DOHH2 (cell line): ENCODE measurements around the gene DDX51.

Experiments
- CTCF ChIP-seq: fragments of 200-600 bp; sonication (generic); IDR thresholded peaks from one replicate; pipeline ENCODE4 v1.5.1; 2014; ENCODE audit warnings: antibody characterized with exemption, mild to moderate bottlenecking, low read depth, low read length; ENCODE audit not compliant: poor library complexity, severe bottlenecking
- EZH2phosphoT487 ChIP-seq: fragments of 200-600 bp; sonication (generic); IDR thresholded peaks from 2 replicates; pipeline ENCODE4 v1.6.1; 2017; ENCODE audit warnings: borderline replicate concordance, mild to moderate bottlenecking, antibody characterized with exemption, low read length, moderate library complexity, mixed read lengths

GRCh38 chr12:132141976-132142678, 2.0 kb downstream of the DDX51 start:
- TF ChIP-seq CTCF: no peak
- no peak for TF ChIP-seq EZH2phosphoT487
